HS-27A (cell line): ENCODE results near the gene MAGI2.

Experiments used
- DNase-seq: peaks from one replicate; pipeline ENCODE4 v3.0.0-alpha.2; 2012; ENCODE audit warnings: low read depth, missing footprints

Gene MAGI2

GRCh38 chr7:79453558-79454360, at the start of gene MAGI2:
Gene MAGI2, minus strand, starts transcription at chr7:79453667. Its CDS starts 347 bp downstream, at chr7:79453320.
- peak; percentile 57 for DNase-seq

- no peak for DNase-seq
These were observed 48.7 kb upstream of the MAGI2 start for GRCh38 chr7:79502151-79502550.

DNA sequence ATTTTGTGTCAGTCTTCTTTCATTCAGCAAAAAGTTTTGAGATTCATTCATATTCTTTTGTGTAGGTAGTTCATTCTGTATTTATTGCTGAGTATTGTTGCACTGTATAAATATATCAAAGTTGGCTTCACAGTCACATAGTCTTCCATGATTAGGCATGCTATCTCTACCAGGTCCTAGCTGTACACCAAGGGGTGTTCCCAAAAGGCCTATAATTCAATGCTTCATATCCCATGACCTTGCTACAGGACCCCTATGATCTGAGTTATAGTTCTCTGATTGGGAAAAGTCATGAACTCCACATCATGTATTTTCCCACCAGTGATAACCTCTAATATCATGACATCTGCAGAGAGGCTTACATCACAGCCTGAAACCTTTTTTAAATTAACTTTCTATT, 47.3 kb upstream of the MAGI2 start:
- DNase-seq: no peak

- no peak for DNase-seq
These were observed 44.3 kb upstream of the MAGI2 start for GRCh38 chr7:79497728-79498127.

GRCh38 chr7:79495544-79496272, 42.2 kb upstream of the MAGI2 start:
- DNase-seq: peak; percentile 72

DNA sequence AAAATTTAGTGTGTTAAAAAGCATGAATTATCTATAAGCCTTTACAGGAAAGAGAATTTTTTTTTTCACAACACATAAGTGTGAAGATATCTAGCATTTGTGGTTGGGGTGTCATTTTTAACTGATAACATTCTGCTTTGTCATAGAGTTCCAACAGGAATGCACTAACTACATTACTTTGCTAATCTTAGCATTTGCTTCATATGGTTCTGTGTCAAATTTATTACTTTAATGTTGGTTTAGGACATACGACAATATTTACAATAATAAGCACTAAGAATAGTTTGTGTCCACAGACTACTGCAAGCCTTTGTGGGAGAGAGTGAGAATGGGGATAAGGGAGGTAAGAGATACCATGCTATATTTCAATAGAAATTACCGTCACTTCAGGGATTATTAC, 40.6 kb upstream of the MAGI2 start:
- no peak for DNase-seq

GRCh38 chr7:79489371-79489770, 35.9 kb upstream of the MAGI2 start:
- no peak for DNase-seq

DNA sequence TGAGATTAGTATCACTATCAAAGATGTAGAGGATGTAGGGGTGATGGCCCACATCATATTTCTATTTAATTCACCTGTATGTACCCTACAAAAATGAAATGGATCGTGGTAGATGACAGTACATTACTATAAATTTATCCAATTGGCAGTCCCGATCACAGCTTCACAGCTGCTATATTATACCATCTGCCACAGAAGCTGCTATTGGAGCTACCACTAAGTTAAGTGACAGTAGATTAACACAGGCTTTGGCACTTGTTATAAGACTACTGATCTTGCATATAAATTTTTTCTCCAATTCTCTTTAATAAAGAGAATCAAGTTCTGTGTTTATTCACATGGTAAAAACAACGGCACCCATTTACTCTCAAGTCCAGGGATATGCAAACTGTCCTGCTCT, 24.9 kb upstream of the MAGI2 start:
- DNase-seq: no peak

DNA sequence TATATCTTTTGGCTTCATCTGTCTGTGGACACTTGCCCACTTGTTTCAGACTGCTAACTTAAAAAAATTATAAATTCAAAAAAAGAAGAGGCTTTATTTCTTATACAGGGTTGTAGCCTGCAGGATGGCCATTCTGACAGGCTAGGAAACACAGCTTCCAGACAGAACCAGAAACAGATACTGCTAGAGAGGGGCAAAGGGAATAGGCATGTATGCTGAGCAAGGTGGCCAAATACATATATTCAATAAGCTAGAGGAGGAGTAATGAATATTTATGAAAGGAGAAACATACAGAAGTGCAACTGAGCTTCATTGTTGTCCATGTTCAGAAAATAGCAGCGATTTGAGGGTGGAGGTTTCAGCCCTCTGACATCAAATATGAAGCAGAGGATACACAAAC, 22.0 kb upstream of the MAGI2 start:
- DNase-seq: no peak

GRCh38 chr7:79471699-79472098, 18.2 kb upstream of the MAGI2 start:
- no peak for DNase-seq

- no peak for DNase-seq
These were observed 17.8 kb upstream of the MAGI2 start for GRCh38 chr7:79471283-79471682.

DNA sequence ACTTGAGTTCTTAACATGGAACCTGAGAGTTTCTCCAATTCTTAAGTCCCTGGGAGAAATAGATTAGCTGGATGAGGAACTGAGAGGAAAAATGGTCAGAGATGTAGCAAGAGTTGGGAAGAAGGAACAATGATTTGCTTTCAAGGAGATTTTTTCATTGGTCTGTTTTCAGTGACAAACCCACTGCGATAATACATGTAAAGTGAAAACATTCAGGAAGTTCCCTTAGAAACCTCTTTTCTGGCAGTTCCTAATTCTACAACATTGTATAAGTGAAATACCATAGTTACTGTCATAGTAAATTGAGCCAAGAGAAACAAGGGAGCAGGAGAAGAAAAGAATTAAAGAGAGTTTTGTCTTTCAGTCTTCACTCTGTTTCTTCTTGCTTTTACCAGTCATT, 12.1 kb upstream of the MAGI2 start:
- no peak for DNase-seq

DNA sequence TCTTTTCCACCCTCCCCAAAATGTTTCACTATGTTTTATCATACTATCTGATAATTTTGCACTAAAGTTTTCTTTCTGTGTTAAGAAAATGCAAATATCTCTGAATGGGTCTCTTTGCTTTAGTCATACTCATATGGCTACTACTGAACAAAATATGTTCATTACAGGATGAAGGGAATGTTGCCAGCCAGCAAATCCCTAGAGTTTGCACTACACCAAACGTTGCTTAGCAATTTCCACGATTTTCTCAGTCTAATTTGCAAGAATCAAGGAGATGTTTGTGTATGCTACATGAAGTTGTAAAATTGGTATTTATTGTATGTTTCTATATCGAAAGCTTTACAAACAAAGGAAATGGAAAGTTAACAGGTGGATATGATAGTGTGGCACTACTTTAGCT, 10.6 kb upstream of the MAGI2 start:
- DNase-seq: no peak

DNA sequence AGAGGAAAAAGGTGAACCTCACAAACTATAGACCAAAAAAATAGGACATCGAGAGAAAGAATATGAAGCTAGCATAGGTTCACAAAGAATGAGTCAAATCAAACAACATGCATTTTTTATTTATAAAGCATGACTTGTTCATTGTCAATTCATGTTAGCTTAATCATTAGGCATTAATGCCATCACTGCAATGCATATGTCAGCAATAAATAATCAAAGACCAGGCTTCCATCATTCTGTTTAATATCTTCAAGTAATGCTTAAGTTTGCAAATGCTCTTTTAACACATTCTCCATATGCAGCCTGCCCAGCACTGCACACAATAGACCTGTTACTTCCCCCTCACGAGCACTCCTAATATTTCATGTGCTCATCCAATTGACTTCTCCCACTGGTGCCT, 8.9 kb upstream of the MAGI2 start:
- no peak for DNase-seq

DNA sequence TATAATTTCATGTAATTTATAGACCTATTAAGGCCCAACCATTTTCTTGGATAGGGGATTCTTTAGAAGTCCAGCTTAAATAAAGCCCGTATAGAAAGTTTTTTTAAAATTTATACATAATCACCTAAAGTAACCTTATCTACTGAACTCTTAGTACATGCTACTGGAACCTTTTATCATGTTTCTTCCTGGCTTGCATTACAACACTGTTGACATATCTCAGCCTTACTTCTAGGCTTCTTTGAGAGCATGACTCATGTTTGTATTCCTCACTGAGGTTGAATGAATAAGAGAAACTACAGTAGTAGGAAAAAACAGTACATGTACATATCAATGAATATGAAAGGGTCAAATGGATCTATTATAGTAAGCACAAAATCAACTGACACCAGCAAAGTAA, 8.2 kb upstream of the MAGI2 start:
- DNase-seq: no peak

- no peak for DNase-seq
These were observed 5.9 kb upstream of the MAGI2 start for GRCh38 chr7:79459381-79459780.

DNA sequence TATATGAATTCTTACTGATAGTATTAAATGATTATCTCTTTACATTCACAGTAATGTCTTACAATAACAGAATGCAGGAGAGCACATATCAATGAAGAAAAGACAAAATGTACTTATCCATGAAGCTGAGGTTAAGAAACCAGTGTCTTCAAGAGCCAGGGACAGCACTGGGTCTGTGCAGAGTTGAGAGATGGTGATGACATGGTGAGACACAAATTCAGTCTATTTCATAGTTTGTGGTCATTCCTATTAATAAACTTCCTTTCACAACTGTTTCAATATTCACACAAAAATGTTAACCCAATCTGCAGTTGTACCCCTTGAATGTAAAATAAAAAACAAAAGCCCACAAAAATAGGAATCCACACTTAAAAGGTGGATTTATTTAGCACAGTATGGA, 5.3 kb upstream of the MAGI2 start:
- DNase-seq: no peak

DNA sequence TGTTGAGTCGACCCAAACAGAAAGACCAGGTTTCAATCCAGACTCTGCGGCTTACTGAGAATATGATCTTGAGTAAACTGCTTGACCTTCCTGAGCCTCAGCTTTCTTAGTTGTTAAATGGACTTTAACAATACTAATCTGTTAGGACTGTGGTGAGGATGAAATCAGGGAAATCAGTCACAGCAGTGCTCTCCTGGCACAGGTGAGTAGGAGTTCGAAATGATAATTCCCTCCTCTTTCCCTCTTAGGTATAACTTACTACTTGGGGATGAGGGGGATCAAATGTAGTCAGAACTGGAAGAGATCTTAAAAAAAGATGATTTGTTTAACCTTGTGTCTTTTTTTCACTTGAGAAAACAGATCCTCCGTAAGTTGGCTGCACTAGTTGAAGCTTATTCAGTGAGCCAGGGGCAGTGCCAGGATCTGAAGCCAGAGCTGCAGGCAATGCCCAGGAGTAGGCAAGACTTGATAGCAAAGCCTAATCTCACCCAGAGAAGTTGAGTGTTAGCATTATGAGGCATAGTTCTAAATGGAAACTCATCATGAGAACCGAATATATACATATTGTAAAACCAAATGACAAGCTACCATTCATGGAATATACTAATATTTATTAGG, 1.8 kb upstream of the MAGI2 start:
- DNase-seq: no peak

DNA sequence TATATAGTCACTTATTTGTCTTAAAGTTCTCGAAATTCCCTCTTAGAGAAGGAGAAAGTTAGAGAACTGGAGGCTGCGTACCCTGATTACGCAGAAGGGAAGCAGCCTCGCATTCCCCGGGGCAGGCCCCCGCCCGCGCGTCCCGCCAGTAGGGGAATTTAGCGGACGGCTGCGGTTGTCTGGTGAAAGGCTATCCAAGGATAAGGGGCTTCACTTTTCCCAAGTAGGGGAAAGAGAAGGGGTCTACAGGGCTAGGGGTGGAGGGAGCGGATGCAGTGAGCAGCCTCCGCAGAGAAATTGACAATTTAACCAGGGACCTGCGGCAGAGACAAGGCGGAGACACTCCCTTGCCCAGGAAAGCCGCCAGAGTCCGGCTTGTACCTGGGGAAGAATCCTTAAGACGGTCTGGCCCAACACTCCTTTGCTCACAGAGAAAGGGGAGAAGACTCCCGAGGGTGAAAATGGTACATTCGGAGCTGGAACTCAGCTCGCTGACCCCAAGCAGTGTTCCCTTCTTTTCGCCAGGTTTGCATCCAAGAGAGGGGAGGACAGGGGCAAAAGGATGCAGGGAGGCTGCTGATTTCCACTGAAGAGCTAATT, 994 bp upstream of the MAGI2 start:
- DNase-seq: no peak

GRCh38 chr7:79453266-79453557, 255 bp downstream of the MAGI2 start:
- DNase-seq: no peak

DNA sequence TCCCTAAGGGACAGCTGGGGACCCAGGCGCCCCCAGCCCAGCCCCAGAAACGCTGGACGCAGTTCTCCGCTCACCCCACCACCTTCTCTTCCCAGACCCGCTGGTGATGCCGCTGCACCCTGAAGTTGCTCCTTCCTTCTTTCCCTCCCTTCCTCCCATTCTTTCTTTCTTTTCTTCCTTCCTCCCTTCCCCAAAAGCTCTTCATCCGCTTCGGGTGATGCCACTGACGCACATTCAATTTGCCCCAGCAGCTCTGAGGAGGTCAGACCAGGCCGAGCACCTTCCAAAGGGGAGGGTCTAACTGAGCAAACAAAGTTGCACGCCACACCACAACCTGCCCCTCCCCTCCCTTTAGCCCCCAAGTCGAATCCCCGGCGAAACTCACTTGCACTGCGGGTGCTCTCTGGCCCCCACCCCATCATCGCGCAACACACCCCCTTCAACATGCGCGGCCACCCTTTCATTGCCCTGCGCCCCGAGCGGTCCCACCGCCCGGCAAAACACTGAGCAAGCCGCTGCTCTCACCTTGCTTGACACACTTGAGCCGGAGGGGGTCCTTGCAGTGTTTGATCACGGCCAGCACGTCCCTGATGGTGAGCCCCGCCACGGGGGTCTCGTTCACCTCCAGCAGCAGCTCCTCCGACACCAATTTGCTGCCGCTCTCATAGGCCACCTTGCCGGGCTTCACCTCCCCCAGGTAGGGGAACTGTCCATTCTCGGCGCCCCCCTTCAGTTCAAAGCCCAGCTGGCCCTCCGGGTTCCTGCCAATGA, 787 bp downstream of the MAGI2 start:
- DNase-seq: no peak

DNA sequence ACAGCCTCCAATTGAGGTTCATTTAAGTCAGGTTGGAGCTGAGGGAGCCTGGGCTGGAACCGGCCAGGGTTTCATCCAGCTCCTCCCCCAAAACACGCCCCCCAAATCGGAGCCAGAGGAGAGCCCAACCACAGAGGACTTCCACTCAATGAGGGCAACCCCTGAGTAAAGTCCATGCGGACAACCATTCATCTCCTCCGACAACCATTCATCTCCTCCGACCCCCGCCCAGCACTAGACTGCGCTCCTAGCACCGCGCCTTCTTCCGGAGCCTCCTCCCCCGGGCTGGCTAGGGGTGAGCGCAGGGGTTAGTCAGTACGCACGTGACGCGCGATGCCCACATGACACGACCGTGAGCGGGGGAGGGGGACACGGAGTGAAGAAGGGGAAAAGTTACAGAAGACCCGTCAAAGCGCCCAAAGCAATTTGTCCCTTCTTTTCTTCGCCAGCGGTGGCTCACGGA, 1.4 kb downstream of the MAGI2 start:
- DNase-seq: peak; percentile 76
